Type B pancreatic cell (in vitro differentiated cells): ENCODE results near the gene NTSR2. TPM values are rescaled to one million over a fixed set of nuclear protein-coding genes. Genes with fewer than 3 reads are reported as not detected.
A peak's percentile ranks its signal among the peaks of the same experiment; 100 is the strongest.

Experiments
- DNase-seq: peaks from one replicate; pipeline ENCODE4 v3.0.0; 2021; ENCODE audit warnings: mixed read lengths; ENCODE audit not compliant: unreplicated experiment; ENCODE audit errors: extremely low spot score
- H3K27ac Mint-ChIP-seq: 2 replicates; pipeline ENCODE4 v1.8.0; 2021; ENCODE audit warnings: mild to moderate bottlenecking, mixed read lengths
- H3K27me3 Mint-ChIP-seq: 2 replicates; pipeline ENCODE4 v1.8.0; 2021; ENCODE audit warnings: mixed read lengths
- H3K36me3 Mint-ChIP-seq: 2 replicates; pipeline ENCODE4 v1.8.0; 2021; ENCODE audit warnings: mixed read lengths
- H3K4me1 Mint-ChIP-seq: one replicate; pipeline ENCODE4 v1.8.0; 2021; ENCODE audit warnings: mixed read lengths; ENCODE audit not compliant: unreplicated experiment
- H3K4me3 Mint-ChIP-seq: 2 replicates; pipeline ENCODE4 v1.8.0; 2021; ENCODE audit warnings: mild to moderate bottlenecking, mixed read lengths
- H3K9me3 Mint-ChIP-seq: 2 replicates; pipeline ENCODE4 v1.8.0; 2021; ENCODE audit warnings: mixed read lengths
- total RNA-seq: library from RNA; stranded (reverse); gene quantifications from 2 replicates; pipeline ENCODE4 v1.2.1, GENCODE V29; 2021; ENCODE audit warnings: low replicate concordance
- TF ChIP-seq, protein P1 (sequence below): fragments of 200-600 bp; sonication (generic); conservative IDR thresholded peaks from 2 replicates; pipeline ENCODE4 v1.5.0; 2021; ENCODE audit warnings: antibody characterized with exemption, mild to moderate bottlenecking

Gene NTSR2
- total RNA-seq, 1 donor from 2014 or later, result not detected

DNA sequence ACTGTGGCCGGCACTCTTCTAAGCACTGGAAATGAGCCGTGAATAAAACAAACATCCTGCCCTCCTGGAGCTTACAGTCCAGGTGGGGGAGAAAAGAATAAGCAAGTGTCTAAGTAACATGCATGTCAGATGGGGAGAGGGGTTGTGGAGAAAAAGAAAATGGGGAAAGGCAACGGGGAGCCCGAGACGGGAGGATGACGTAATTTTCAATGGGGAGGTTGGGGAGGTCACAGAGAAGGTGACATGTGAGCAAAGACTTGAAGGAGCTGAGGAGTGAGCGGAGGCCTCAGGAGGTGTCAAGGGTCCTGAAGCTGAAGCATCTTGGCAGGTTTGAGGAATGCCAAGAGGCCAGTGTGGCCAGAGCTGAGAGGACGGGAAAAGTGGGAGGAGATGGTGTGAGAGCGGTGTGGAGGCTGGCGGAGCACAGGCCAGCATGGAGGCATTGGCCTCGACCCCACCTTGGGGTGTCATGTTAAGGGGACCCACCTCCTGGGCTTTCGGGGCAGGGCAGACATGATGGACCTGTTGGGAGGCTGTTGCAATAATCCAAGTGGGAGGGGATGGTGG is 15.0 kb upstream of the NTSR2 start:
- Mint-ChIP-seq H3K27ac (no peak overlapping the region), H3K27me3 (peaks cover 55% of the 10 kb centered on the region), H3K4me1 (peaks cover 27% of the 10 kb centered on the region), H3K36me3 (no peaks in the 10 kb centered on the region), H3K9me3 (no peaks in the 10 kb centered on the region), H3K4me3 (no peak overlapping the region)
- no peak for DNase-seq
- TF ChIP-seq, protein P1, sequence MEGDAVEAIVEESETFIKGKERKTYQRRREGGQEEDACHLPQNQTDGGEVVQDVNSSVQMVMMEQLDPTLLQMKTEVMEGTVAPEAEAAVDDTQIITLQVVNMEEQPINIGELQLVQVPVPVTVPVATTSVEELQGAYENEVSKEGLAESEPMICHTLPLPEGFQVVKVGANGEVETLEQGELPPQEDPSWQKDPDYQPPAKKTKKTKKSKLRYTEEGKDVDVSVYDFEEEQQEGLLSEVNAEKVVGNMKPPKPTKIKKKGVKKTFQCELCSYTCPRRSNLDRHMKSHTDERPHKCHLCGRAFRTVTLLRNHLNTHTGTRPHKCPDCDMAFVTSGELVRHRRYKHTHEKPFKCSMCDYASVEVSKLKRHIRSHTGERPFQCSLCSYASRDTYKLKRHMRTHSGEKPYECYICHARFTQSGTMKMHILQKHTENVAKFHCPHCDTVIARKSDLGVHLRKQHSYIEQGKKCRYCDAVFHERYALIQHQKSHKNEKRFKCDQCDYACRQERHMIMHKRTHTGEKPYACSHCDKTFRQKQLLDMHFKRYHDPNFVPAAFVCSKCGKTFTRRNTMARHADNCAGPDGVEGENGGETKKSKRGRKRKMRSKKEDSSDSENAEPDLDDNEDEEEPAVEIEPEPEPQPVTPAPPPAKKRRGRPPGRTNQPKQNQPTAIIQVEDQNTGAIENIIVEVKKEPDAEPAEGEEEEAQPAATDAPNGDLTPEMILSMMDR, result no peak

DNA sequence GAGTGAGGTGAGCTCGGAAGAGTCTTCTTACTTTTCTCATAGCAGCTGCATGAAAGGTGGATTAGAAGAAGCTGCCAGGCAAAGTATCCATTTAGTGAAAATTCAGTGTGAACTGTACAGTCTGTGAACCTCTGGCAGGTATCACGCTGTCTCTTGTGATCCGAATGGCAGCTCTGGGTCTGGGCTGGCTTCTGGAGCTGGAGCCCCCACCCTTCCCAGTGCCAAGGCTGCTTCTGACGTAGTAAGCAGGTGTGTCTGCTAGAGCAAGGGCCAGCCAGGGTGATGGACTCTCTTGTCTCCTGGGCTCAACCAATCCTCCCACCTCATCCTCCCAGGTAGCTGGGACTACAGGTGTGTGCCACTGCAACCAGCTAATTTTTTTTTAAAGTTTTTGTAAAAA is 14.0 kb upstream of the NTSR2 start:
- peaks cover 55% of the 10 kb centered on the region for H3K27me3 Mint-ChIP-seq

DNA sequence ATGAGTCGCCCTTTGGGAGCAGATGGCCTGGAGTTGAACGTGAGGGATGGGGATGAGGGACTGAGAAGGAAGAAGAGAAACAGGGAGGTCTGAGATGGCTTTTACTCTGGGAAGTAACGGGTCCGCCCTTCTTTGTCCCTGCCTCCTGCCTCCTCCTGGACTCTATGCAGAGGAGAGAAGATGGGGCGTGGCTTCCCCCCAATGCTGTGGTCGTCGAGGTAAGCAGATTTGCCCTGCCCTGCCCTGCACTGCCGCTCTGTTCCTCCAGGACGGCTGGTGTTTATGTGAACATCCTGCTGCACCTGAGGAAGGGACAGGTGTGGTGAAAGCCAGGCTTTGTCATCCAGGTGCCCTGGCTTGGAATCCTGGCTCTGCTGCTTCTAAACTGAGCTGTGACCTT is 13.5 kb upstream of the NTSR2 start:
- Mint-ChIP-seq H3K4me1 (peaks cover 20% of the 10 kb centered on the region), H3K9me3 (no peaks in the 10 kb centered on the region), H3K27ac (no peak overlapping the region), H3K4me3 (no peak overlapping the region), H3K36me3 (no peaks in the 10 kb centered on the region), H3K27me3 (peaks cover 53% of the 10 kb centered on the region)
- no peak for DNase-seq
- TF ChIP-seq, protein P1, result no peak

More for the DNA sequence above, 14.0 kb upstream of the NTSR2 start:
- Mint-ChIP-seq H3K27ac (no peak overlapping the region), H3K4me1 (peaks cover 25% of the 10 kb centered on the region), H3K4me3 (no peak overlapping the region), H3K9me3 (no peaks in the 10 kb centered on the region), H3K36me3 (no peaks in the 10 kb centered on the region)
- no peak for DNase-seq
- TF ChIP-seq, protein P1, result no peak

DNA sequence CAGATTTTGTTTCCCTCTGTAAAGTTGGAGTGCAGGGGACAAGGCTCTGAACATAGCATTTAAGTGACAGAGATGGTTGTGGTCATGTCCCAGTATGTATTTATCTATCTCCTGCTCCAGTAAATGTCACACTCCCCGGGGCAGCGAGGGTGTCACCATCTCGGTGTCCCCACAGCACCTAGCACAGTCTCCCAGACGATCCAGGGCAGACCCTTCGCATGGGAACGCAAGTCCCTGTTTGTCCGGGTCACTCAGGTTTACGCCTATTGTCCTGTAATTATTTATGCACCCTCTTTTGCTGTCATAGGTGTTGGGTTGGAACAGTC is 12.6 kb upstream of the NTSR2 start:
- Mint-ChIP-seq H3K4me3 (no peak overlapping the region), H3K27ac (no peak overlapping the region), H3K4me1 (peaks cover 13% of the 10 kb centered on the region), H3K9me3 (no peaks in the 10 kb centered on the region), H3K27me3 (peaks cover 54% of the 10 kb centered on the region), H3K36me3 (no peaks in the 10 kb centered on the region)
- TF ChIP-seq, protein P1, result no peak
- DNase-seq, result no peak

DNA sequence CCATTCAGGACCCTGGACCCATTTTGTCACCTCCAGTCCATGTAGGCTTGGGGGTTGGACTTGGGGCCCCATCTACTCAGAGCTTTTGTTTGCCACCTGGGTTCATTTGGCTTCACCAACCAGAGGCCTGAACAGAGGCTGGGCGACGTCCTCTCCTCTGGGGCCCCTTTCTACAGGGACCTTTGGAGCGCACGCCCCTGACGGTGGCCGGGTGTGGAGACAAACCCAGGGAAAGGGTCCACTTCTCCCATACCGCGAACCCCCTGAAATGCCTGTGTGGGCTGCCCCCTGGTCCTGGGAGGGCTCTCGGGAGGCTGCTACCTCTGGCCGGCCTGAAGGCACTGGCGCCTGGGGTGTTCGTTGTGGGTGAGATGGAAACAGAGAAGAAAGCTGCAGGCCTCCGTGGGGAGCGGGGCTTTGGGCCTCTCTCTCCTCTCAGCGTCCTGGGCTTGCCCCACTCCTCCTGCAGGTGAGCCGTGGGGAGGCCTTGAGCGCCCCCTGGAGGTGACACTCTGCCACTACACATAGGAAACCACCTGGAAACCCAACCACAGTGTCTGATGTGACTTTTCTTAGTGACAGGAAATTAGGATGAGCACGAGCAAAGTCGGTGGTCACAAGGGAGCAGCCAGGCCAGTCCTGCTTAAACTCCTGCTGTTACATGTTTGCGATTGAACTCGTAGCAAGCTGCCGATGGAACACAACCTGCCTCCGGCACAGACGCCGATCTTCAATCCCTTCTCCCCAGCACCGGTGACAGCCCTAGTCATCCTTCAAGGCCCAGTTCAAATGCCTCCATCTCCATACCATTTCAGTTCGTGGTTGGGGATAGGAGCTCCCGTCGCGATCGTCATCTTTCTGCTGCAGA is 12.0 kb upstream of the NTSR2 start:
- Mint-ChIP-seq H3K4me3 (no peak overlapping the region), H3K27me3 (peaks cover 53% of the 10 kb centered on the region), H3K9me3 (no peaks in the 10 kb centered on the region), H3K27ac (no peak overlapping the region), H3K4me1 (peaks cover 13% of the 10 kb centered on the region), H3K36me3 (no peaks in the 10 kb centered on the region)
- TF ChIP-seq, protein P1, result peak; percentile 94
- no peak for DNase-seq
